ENCODE measurements around the gene DNASE1L3.

- TF ChIP-seq CTCF (IDR thresholded peaks at IDR 0.05; ENCODE audit: extremely low read depth in 1 of 2, insufficient read depth in 1 of 2, low read depth in 1 of 2, low read length in 2 of 2) = no peak
- TF ChIP-seq POLR2AphosphoS5 (IDR thresholded peaks at IDR 0.05; ENCODE audit: insufficient read depth, low read depth, low read length) = no peak
- no peak for TF ChIP-seq FOS (IDR thresholded peaks at IDR 0.05; ENCODE audit: borderline replicate concordance, insufficient read depth, low read length)
- TF ChIP-seq MYC (IDR thresholded peaks at IDR 0.05; ENCODE audit: low read depth, low read length) = no peak
- TF ChIP-seq POLR2A (IDR thresholded peaks at IDR 0.05; ENCODE audit: low read depth, low read length) = no peak
- TF ChIP-seq, protein P1, sequence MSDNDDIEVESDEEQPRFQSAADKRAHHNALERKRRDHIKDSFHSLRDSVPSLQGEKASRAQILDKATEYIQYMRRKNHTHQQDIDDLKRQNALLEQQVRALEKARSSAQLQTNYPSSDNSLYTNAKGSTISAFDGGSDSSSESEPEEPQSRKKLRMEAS (IDR thresholded peaks at IDR 0.05; ENCODE audit: insufficient read depth, insufficient read length) = no peak
- no peak for TF ChIP-seq GATA2 (IDR thresholded peaks at IDR 0.05; ENCODE audit: insufficient read depth, insufficient read length, low read depth, low read length)
Measured at GRCh38 chr3:58209933-58210332, 839 bp downstream of the DNASE1L3 start.

Measured in endothelial cell of umbilical vein (primary cell).